Stimulated activated CD4-positive, alpha-beta T cell treated with anti-CD3 and anti-CD28 coated beads, Interleukin-4, amount 100 ng/mL, for 1 hour (primary cell): ENCODE measurements around the gene UNC13B.
A peak's percentile ranks its signal among the peaks of the same experiment; 100 is the strongest.
"Not testable (repeated sequence)": the region's sequence is repeated elsewhere in the genome, so short reads cannot be mapped to it uniquely, and the experiment has no call there.

Source experiments
- DNase-seq: peaks from one replicate; pipeline ENCODE4 v3.0.0-alpha.2; 2020

The UNC13B gene

DNA sequence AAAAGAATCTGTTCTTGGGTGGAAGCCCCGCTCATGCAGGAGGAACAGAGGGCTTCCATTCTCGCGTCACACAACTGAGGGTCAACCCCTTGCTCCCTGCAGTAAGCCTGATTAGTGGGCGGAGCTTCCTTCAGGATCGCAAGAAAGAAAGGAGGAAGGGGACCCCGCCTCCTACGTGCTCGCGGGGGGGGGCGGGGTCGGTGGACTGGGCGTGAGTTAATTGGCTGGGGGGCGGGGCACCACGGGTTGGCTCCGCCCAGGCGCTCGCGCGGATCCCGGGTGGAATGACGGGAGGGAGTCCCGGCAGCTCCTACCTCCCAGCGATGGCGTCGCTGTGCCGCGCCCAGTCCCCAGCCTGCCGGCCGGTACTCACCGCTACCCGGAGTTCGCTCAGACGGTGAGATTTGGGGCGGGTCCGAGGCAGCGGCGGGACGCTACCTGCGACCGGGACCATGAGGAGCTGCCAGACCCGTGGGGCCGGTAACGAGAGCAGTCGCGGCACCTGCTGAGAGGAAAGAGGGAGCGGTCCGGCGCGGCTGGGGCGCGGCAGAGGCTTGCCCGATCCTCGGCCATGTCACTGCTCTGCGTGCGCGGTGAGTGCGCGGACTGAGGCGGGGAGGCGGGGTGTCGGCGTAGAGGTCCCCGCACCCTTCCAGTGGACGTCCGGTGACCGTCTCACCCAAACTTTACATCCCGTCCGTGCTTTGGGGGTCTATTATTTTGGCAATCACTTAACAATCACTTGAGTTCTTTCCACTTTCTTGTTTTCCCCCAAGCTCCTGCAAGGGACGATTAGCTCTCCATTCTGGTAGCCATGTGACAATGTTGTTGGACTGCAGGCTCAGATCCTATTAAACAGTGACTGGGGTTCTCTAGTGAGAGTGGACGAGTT, at the start of gene UNC13B:
UNC13B (plus strand) TSS at position 297 of the 892 bp plus-strand sequence; CDS start at position 572, 275 bp downstream.
- DNase-seq = peak; percentile 74

- no peak for DNase-seq
These were observed 49.4 kb upstream of the UNC13B start for GRCh38 chr9:35112257-35113020.

GRCh38 chr9:35114113-35114839, 47.5 kb upstream of the UNC13B start:
- peak; percentile 53 for DNase-seq

- DNase-seq = peak; percentile 26
These were observed 46.8 kb upstream of the UNC13B start for GRCh38 chr9:35114840-35115628.

- DNase-seq = peak; percentile 93
These were observed 45.9 kb upstream of the UNC13B start, which contains the start of gene ATOSB for GRCh38 chr9:35115680-35116538. Gene ATOSB (minus strand): TSS chr9:35115862. CDS start chr9:35108274, 7,588 bp downstream.

DNA sequence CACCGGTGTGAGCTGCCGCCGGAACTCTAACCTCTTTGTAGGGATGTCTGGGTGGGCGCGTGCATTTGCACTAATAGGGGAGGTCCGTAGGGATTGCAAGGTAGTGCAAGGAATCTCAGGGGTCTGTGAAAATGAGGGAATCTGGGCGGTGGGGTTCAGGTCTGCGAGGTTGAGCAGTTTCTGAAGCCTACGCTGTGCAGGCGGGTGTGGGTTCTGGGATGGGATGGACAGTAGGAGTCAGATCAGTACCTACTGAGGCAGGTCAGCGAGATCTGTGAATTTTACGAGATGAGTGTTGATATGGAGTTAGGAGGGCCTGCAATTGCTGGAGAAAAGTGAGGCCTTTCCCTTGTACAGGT, 45.3 kb upstream of the UNC13B start:
- DNase-seq = no peak

GRCh38 chr9:35116898-35117551, 44.8 kb upstream of the UNC13B start:
- peak; percentile 80 for DNase-seq

DNA sequence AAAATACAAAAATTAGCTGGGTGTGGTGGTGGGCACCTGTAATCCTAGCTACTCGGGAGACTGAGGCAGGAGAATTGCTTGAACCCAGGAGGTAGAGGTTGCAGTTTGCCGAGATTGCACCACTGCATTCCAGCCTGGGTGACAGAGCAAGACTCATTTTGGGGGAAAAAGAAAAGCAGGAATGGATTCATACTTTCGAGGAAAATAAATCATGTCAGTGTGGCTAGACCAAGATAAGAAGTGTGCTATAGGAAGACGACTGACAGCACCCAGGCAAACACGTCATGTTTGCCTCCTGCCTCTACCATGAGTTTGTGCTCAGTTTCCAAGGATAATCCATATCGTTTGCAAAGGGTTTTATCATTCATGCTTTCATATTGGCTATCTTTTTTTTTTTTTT, 26.9 kb upstream of the UNC13B start:
- DNase-seq = no peak

GRCh38 chr9:35135988-35136387, 25.8 kb upstream of the UNC13B start:
- no peak for DNase-seq

DNA sequence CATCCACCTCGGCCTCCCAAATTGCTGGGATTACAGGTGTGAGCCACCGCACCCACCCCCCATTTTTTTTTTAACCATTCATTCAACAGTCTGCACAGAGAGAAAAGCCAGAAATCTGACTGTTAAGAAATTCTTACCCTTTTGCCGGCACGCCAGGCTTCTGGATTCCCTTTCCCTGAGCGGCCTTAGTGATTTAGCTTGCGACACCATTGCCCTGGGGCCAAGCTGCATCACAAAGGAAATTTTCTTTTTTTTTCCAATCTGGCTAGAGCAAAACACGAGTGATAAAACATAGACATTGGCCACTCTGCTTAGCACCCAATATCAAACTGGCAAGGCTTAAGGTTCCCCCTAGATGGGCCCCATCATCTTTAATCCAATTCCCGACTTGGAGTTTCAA, 24.9 kb upstream of the UNC13B start:
- no peak for DNase-seq

- no peak for DNase-seq
These were observed 21.7 kb upstream of the UNC13B start for GRCh38 chr9:35140093-35140492.

- DNase-seq = no peak
These were observed 19.8 kb upstream of the UNC13B start for GRCh38 chr9:35142037-35142436.

DNA sequence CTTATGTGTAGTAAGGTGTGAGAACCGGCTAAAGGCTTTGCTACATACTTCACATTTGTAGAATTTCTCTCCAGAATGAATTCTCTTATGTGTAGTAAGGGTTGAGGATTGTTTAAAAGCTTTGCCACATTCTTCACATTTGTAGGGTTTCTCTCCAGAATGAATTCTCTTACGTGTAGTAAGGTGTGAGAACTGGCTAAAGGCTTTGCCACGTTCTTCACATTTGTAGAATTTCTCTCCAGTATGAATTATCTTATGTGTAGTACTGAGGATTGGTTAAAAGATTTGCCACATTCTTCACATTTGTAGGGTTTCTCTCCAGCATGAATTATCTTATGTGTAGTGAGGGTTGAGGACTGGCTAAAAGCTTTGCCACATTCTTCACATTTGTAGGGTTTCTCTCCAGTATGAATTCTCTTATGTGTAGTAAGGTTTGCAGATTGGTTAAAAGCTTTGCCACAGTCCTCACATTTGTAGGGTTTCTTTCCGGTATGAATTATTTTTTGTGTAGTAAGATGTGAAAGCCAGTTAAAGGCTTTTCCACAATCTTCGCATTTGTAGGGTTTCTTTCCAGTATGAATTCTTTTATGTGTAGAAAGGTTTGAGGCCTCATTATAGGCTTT, 13.8 kb upstream of the UNC13B start:
- not testable (repeated sequence) for DNase-seq

- DNase-seq = no peak
These were observed 8.9 kb upstream of the UNC13B start for GRCh38 chr9:35152926-35153325.

DNA sequence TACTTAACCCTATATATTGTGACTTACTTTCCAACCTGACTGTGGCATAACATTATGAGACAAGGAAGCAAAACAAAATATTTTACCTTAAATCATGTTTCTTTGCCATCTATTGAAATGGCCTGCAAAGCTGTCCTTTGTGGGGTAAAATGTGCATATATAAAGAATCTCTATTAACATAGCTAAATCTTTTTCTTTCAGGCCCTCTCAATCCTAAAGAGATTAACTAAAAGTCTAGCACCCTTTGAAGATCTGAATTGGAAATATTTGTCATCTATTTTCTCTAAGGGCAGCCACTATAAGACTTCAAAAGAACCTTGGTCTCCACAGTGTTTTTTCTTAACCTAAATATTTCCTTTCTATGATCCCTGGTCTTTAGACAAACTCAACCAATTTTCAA, 5.0 kb upstream of the UNC13B start:
- no peak for DNase-seq

DNA sequence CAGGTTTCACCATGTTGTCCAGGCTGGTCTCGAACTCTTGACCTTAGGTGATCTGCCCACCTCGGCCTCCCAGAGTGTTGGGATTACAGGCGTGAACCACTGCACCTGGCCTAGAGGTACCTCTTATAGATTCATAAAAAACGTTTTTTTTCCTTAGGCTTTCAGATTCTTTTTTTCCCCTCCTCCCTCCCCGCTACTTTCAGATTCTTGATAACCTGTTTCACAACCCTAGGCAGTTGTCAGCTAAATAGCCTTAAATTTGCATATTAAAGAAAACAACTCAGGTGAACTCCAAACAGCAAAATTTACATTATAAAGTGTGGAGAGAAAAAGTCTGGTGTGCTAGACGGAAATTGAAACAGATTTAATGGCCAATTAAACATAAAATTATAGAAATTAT, 4.0 kb upstream of the UNC13B start:
- DNase-seq = not testable (repeated sequence)

GRCh38 chr9:35158501-35159280, 3.1 kb upstream of the UNC13B start:
- no peak for DNase-seq

DNA sequence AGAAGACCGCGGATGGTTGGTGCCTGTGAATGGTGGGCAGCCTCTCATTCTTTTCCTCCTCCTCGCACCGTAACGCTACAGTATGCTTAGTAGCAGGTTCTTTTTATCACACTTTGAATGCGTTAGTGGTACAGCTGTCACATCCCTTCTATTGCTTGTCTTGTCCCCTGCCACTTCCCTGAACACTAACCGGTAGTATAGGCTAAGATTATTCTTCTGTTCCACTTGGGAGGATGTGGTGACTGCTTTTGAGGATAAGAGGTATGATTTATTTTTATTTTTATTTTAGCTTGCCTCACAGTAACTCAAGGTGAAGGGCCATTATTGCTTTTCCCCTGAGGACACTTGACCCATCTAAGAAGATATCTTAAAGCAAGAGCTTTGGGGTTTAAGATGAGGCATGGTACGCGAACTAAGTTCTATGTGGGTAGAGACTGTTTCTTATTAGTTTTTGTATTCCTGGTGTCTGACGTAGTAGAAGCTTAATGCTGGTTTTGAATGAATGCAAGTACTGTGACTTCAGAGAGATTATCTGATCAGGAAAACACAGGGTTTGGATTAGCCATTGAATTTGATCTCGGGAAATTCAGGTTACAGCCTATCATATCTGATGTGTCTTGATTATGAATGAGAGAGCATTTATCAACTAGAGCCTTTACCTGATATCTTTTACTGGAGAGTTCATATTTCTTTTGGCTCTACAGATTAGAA, 951 bp downstream of the UNC13B start:
- DNase-seq = no peak

- DNase-seq = no peak
These were observed 1.6 kb downstream of the UNC13B start for GRCh38 chr9:35163413-35163812.
